ENCODE data around the gene IGFL4. TPM values are rescaled to one million over a fixed set of nuclear protein-coding genes. Genes with fewer than 3 reads are reported as not detected.

IGFL4 gene
- polyA plus RNA-seq, 6 donors from 2014 or later, result not detected

DNA sequence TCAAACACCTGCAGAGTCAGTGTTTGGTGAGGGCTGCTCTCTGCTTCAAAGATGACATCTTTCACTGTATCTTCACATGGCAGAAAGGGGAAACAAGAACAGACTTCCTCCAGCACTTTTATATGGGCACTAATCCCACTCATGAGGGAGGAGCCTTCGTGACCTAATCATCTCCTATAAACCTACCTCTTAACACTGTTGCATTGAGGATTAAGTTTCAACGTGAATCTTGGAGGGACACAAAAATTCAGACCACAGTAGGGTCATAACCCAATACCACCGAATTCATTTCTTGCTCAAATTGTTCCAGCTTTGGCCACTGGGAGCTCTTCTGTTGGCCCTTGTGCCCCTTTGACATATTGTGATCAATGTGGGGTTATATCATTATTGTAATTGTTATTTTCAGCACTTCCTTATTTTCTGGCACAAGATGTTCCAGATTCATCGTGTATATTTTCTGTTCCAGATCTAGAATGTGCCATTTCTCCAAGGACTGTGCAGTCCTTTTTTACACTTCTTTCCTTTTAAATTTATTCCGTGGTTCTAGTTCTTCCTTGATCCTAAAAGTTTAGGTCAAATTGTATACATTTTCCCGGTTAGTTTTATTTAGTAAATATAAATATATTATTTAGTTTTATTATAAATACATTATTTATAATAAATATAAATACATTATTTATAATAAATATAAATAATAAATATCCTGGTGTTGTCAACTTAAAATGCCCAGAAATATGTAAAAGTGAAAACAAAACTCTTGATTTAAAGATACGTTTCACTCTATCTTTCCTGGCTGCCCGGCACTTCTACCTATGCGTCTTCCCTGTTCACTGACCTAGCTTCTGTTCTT is 35.5 kb upstream of the IGFL4 start:
- H3K36me3 Mint-ChIP-seq, result peaks cover 5 to 7% of the 10 kb centered on the region in 2 donors
- ATAC-seq (ENCODE audit: low read depth in 2 of 2) (no peak), DNase-seq (no peak)
- no peak overlapping the region for H3K27ac Mint-ChIP-seq
- no peak overlapping the region for H3K4me3 Mint-ChIP-seq
- peaks cover 0 to 9% (median 8%) of the 10 kb centered on the region in 3 donors for H3K4me1 Mint-ChIP-seq
- peaks cover 0 to 33% (median 10%) of the 10 kb centered on the region in 7 donors for H3K9me3 Mint-ChIP-seq
- H3K27me3 Mint-ChIP-seq, result peaks cover 69 to 87% (median 85%) of the 10 kb centered on the region in 3 donors

DNA sequence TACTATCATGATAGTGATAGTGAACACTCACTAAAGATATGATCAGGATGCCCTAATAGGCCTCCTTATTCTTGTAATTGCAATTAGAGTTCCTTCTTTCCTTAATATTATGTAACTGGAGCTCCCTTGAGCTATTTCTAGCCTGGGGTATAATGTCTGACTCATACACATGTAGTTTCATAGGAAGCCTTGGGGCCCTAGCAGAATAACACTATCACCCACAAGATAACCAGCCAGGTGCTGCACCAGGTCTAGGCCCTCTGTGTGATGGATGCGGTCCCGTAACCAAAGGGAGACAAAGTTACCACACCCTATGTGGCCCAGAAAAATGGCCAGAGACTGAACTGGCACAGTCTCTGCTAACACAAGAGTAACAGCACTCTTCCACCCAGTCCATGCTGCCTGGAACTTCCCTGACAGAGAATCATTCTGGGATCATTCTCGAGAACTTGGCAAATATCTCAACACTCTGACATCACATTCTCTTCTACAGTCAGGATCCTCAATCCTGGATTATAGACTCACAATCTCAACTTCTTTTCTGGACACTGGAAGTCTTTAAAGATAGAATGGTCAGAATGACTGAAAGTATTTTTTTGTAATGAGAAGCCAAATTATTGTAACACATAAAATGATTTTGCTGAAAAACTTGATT is 32.6 kb upstream of the IGFL4 start:
- DNase-seq, result no peak
- peaks cover 72 to 82% (median 81%) of the 10 kb centered on the region in 3 donors for H3K27me3 Mint-ChIP-seq
- peaks cover 0 to 7% of the 10 kb centered on the region in 2 donors for H3K36me3 Mint-ChIP-seq
- H3K9me3 Mint-ChIP-seq, result peaks cover 0 to 16% (median 8%) of the 10 kb centered on the region in 7 donors
- no peak for ATAC-seq (ENCODE audit: low read depth in 2 of 2)
- H3K27ac Mint-ChIP-seq, result no peak overlapping the region
- H3K4me3 Mint-ChIP-seq, result no peak overlapping the region
- H3K4me1 Mint-ChIP-seq, result peaks cover 0 to 9% (median 8%) of the 10 kb centered on the region in 3 donors

DNA sequence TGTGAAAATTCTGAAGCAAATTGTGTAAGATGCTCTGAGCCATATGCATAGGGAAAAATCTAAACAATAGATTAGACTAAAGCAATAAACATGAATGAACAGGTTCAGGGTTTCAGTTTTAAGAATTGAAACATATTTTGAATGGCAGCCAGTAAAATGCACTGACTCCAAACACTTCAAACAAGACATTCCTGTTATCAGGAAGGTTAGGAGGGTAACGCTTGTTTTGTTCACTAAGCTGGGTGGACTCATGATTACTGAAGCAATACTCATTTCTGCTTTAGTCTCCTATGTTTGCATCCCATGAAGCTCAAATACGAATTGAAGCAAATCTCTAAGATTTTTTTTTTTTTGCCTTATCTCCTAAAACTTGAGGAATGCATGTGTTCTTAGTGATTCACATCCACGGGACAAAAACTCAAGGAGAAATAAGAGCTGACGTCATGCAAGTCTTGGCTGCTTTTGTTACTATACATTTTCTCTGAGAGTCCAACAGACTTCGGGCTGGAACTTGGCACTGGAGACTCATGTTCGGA is 29.1 kb upstream of the IGFL4 start:
- ATAC-seq (ENCODE audit: low read depth in 2 of 2), result no peak
- H3K4me3 Mint-ChIP-seq, result no peak overlapping the region
- DNase-seq, result no peak
- peaks cover 0 to 4% (median 0%) of the 10 kb centered on the region in 7 donors for H3K9me3 Mint-ChIP-seq
- no peaks in the 10 kb centered on the region for H3K4me1 Mint-ChIP-seq
- peaks cover 56 to 79% (median 77%) of the 10 kb centered on the region in 3 donors for H3K27me3 Mint-ChIP-seq
- no peak overlapping the region for H3K27ac Mint-ChIP-seq
- no peaks in the 10 kb centered on the region for H3K36me3 Mint-ChIP-seq

DNA sequence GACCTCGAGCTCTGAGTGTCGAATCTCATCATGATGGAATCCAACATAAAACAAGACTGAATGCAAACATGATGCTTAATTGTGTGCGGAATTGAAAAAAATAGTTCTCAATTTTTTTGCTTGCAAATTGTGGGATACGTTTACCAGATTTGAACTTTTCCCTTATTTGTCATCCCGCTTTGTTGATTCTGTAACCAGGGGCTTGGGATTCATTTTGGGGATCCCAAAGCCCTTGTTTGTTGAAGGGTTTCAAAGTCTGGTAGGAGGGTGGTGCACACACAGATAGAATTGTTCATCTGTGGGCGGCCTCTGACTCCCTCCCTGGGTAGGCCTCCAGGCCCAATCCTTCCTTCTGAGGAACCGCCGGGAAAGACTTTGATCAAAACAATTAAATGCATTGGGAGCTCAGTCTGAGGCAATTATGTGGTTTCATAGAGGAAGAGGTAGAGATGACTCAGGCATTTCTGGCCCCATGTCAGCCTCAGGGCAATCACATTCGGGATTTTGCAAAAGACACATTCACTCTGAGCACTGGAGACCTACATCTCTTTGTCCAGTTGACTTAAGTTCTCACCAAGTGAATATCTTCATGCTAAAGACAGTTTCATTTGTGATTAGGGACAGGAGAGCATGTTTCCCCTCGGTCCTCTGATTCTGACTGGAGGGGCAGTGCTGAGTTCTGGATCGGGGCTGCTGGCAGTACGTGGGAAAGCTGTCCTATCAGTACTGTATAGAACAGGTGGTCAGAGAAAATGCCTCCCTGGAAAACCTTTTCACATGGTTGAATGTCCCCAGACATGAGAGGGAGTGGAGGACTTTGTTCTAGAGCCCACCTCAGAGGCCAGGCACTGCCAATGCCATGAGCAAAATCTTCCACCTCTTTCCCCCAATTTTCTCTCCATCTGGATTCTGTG is 27.8 kb upstream of the IGFL4 start:
- Mint-ChIP-seq H3K4me1 (no peaks in the 10 kb centered on the region), H3K9me3 (peaks cover 0 to 6% (median 0%) of the 10 kb centered on the region in 7 donors), H3K27me3 (peaks cover 58 to 80% (median 75%) of the 10 kb centered on the region in 3 donors), H3K27ac (no peak overlapping the region), H3K36me3 (no peaks in the 10 kb centered on the region), H3K4me3 (no peak overlapping the region)
- DNase-seq (no peak), ATAC-seq (ENCODE audit: low read depth in 2 of 2) (no peak)

DNA sequence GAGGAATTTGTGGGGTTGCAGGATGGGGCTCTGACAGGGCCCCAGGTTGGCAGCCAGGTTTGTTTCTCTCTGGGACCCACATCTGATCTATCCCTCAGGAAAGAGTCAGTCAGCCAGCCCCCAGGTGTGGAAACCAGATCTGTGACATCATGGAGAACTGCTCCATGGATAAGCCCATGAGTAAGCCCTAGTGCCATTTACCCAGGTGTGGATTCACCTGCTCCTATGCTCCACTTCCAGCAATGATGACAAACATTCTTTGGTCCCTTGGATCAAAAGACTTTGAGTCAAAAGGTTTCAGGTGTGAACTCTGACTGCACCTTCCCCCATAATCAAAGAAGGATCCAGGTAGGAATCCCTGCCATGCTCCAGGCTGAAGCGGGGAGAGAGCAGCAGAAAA is 26.9 kb upstream of the IGFL4 start:
- H3K4me1 Mint-ChIP-seq, result no peaks in the 10 kb centered on the region
- H3K9me3 Mint-ChIP-seq, result peaks cover 0 to 12% (median 0%) of the 10 kb centered on the region in 7 donors
- H3K36me3 Mint-ChIP-seq, result no peaks in the 10 kb centered on the region
- no peak overlapping the region for H3K27ac Mint-ChIP-seq
- H3K27me3 Mint-ChIP-seq, result peaks cover 52 to 80% (median 78%) of the 10 kb centered on the region in 3 donors
- H3K4me3 Mint-ChIP-seq, result no peak overlapping the region
- ATAC-seq (ENCODE audit: low read depth in 2 of 2), result no peak
- no peak for DNase-seq

DNA sequence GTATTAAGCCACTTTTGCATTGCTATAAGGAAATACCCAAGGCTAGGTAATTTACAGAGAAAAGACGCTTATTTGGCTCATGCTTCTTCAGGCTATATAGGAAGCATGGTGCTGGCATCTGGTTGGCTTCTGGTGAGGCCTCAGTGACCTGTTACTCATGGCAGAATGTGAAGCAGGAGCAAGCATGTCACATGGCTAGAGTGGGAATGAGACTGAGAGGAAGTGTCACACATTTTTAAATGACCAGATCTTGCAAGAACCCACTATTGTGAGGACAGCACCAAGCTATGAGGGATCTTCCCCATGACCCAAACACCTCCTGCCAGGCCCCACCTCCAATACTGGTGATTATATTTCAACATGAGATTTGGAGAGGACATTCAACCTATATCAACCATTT is 25.7 kb upstream of the IGFL4 start:
- H3K27me3 Mint-ChIP-seq, result peaks cover 49 to 75% (median 73%) of the 10 kb centered on the region in 3 donors
- no peak for ATAC-seq (ENCODE audit: low read depth in 2 of 2)
- H3K4me1 Mint-ChIP-seq, result no peaks in the 10 kb centered on the region
- peaks cover 0 to under 1% of the 10 kb centered on the region in 2 donors for H3K36me3 Mint-ChIP-seq
- no peak overlapping the region for H3K4me3 Mint-ChIP-seq
- H3K27ac Mint-ChIP-seq, result no peak overlapping the region
- DNase-seq, result no peak
- H3K9me3 Mint-ChIP-seq, result peaks cover 0 to 20% (median 2%) of the 10 kb centered on the region in 7 donors

DNA sequence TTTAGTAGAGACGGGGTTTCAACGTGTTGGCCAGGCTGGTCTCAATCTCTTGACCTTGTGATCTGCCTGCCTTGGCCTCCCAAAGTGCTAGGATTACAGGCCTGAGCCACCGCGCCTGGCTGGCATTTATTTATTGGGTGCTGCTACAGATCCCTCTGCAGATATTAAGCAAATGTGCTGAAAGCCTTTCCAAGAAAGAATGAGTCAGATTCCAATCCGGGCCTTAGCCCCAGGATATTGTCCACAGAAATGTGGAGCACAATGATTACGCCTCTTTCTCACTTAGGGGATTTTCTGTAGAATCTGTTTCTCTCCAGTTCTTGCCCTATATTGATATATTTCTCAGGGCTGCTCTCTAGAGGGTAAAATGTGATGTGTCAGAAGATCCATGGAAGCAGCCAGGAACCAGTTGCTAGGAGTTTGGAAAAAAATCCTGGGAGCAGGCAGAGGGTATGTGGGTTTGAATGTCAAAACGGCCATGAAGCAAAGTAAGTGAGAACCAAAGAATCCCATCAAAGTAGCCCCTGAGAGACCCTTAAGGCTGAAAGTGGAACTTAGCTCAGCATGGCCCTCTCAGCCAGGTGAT is 24.8 kb upstream of the IGFL4 start:
- Mint-ChIP-seq H3K27ac (no peak overlapping the region), H3K4me3 (no peak overlapping the region), H3K27me3 (peaks cover 41 to 66% (median 65%) of the 10 kb centered on the region in 3 donors), H3K36me3 (peaks cover 0 to 6% of the 10 kb centered on the region in 2 donors), H3K4me1 (no peaks in the 10 kb centered on the region), H3K9me3 (peaks cover 0 to 26% (median 6%) of the 10 kb centered on the region in 7 donors)
- ATAC-seq (ENCODE audit: low read depth in 2 of 2) (no peak), DNase-seq (no peak)

DNA sequence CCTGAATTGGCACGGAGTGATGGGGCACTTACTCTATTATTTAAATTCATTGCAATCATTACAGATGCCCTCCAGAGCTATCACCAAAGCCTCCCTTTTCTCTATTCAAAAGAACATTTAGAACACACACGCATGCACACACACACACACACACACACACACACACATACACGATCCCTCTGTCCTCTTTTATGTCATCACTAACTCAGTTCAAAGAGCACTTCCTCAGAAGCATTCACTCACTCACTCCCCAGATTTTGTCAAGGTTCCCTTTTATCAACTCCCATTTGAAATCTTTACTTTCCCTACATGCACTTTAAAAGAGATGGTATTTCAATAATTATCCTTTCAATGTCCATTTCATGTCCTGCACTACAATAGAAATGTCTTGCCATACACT is 22.4 kb upstream of the IGFL4 start:
- H3K4me3 Mint-ChIP-seq, result no peak overlapping the region
- H3K36me3 Mint-ChIP-seq, result peaks cover 0 to 6% of the 10 kb centered on the region in 2 donors
- H3K9me3 Mint-ChIP-seq, result peaks cover 0 to 47% (median 18%) of the 10 kb centered on the region in 7 donors
- DNase-seq (no peak), ATAC-seq (ENCODE audit: low read depth in 2 of 2) (no peak)
- H3K4me1 Mint-ChIP-seq, result no peaks in the 10 kb centered on the region
- H3K27me3 Mint-ChIP-seq, result peaks cover 38 to 62% (median 54%) of the 10 kb centered on the region in 3 donors
- no peak overlapping the region for H3K27ac Mint-ChIP-seq

DNA sequence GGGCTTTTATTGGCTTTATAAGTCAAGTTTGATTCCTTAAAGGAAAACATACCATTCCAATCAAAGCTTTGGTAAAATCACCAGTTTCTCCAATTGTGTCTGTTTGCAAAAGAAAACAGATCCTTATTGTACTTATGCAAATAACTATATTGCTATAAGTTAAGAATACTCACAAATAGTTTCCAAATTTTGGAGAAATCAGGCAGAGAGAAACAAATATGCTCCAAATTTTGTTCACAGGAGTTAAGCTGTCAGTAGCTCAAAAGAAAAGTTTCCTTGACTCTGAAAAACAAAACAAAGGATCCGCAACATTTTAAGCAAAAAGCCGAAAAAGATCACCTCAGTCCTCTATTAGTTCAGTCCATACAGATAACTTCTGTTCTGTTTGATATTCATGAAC is 19.2 kb upstream of the IGFL4 start:
- ATAC-seq (ENCODE audit: low read depth in 2 of 2) (no peak), DNase-seq (no peak)
- peaks cover 0 to 6% of the 10 kb centered on the region in 2 donors for H3K36me3 Mint-ChIP-seq
- H3K4me3 Mint-ChIP-seq, result no peak overlapping the region
- H3K9me3 Mint-ChIP-seq, result peaks cover 0 to 47% (median 18%) of the 10 kb centered on the region in 7 donors
- no peak overlapping the region for H3K27ac Mint-ChIP-seq
- peaks cover 50 to 54% (median 51%) of the 10 kb centered on the region in 3 donors for H3K27me3 Mint-ChIP-seq
- no peaks in the 10 kb centered on the region for H3K4me1 Mint-ChIP-seq

DNA sequence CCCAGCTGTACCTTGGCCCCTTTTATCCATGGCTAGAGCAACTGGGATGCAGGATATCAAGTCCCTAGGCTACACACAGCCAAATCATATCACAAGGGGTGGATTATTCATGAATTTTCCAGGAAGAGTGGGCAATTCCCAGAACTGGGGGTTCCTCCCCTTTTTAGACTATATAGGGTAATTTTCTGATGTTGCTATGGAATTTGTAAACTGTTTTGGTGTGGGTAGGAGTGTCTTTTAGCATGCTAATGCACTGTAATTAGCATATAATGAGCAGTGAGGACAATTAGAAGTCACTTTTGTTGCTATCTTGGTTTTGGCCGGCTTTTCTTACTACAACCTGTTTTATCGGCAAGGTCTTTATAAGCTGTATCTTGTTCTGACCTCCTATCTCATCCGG is 18.0 kb upstream of the IGFL4 start:
- H3K4me1 Mint-ChIP-seq, result no peaks in the 10 kb centered on the region
- peaks cover 0 to 42% (median 18%) of the 10 kb centered on the region in 7 donors for H3K9me3 Mint-ChIP-seq
- no peak for DNase-seq
- H3K4me3 Mint-ChIP-seq, result no peak overlapping the region
- H3K27ac Mint-ChIP-seq, result no peak overlapping the region
- H3K27me3 Mint-ChIP-seq, result peaks cover 45 to 57% (median 49%) of the 10 kb centered on the region in 3 donors
- peaks cover 0 to 6% of the 10 kb centered on the region in 2 donors for H3K36me3 Mint-ChIP-seq
- ATAC-seq (ENCODE audit: low read depth in 2 of 2), result no peak

DNA sequence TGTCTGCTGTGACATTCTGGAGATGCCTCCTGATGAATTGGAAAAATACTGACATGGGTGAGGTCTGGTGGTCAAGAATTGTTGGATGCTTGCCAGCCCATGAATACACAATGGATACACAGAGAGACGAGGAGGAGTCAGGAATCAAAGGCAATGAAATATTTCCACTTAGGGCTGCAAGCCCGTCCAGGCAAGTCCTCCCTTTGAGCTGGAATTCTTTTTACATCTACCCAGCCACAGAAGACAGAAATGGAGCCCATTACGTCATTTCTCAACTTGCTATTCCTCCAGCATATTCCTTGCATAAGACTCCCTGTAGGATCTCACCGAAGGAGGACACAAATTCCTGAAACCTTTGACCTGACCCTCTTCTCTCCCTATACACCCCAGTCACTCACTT is 15.7 kb upstream of the IGFL4 start:
- Mint-ChIP-seq H3K9me3 (peaks cover 0 to 31% (median 16%) of the 10 kb centered on the region in 7 donors), H3K27ac (no peak overlapping the region), H3K4me3 (no peak overlapping the region), H3K27me3 (peaks cover 45 to 52% (median 47%) of the 10 kb centered on the region in 3 donors), H3K36me3 (peaks cover 0 to 6% of the 10 kb centered on the region in 2 donors), H3K4me1 (no peaks in the 10 kb centered on the region)
- ATAC-seq (ENCODE audit: low read depth in 2 of 2), result no peak
- DNase-seq, result no peak

DNA sequence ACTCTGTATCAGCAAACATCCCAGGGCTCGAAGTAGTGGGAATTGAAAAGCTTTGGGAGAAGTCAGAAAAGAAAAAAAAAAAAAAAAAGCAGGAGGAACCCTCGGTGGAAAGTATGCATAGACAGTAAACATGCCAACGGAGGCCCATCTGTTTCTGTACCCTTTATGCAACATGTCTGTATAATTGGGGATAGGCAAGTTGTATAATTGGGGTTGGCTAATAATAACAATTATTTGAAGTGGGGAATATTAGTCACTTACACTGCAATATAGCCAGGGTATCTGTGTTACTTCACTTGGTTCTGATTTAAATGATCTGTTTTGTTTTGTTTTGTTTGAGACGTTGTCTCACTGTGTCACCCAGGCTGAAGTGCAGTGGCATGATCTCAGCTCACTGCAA is 12.1 kb upstream of the IGFL4 start:
- Mint-ChIP-seq H3K27me3 (peaks cover 49 to 77% (median 57%) of the 10 kb centered on the region in 3 donors), H3K9me3 (peaks cover 0 to 6% (median 2%) of the 10 kb centered on the region in 7 donors), H3K4me1 (no peaks in the 10 kb centered on the region), H3K36me3 (no peaks in the 10 kb centered on the region), H3K4me3 (no peak overlapping the region), H3K27ac (no peak overlapping the region)
- ATAC-seq (ENCODE audit: low read depth in 2 of 2) (no peak), DNase-seq (no peak)
